Stromal cell of bone marrow (primary cell): Measurements from ENCODE around the gene ZNF629.

Experiments used
- DNase-seq: peaks from one replicate; pipeline ENCODE4 v3.0.0-alpha.2; 2012; ENCODE audit warnings: low read depth

The ZNF629 gene

GRCh38 chr16:30767767-30768465 is 19.1 kb downstream of the ZNF629 start:
- DNase-seq, result no peak

- DNase-seq, result no peak
Observed at GRCh38 chr16:30766933-30767284, 20.1 kb downstream of the ZNF629 start.

- DNase-seq, result no peak
Observed at GRCh38 chr16:30766206-30766932, 20.6 kb downstream of the ZNF629 start.

GRCh38 chr16:30764816-30765465 is 22.1 kb downstream of the ZNF629 start:
- DNase-seq, result no peak

GRCh38 chr16:30764086-30764485 is 22.9 kb downstream of the ZNF629 start:
- no peak for DNase-seq

- no peak for DNase-seq
Observed at GRCh38 chr16:30762991-30763725, 23.8 kb downstream of the ZNF629 start.

- peak; percentile 97 for DNase-seq
Observed at GRCh38 chr16:30761928-30762902, 24.8 kb downstream of the ZNF629 start, which contains the start of the genes CFAP119 and RNF40. CFAP119 (minus strand) TSS chr16:30762062; CDS start chr16:30761748, 314 bp downstream. RNF40 (plus strand) TSS chr16:30762322; CDS start chr16:30762546, 224 bp downstream.

- no peak for DNase-seq
Observed at GRCh38 chr16:30761427-30761927, 25.5 kb downstream of the ZNF629 start.

- DNase-seq, result no peak
Observed at GRCh38 chr16:30760577-30761426, 26.2 kb downstream of the ZNF629 start.

- DNase-seq, result no peak
Observed at GRCh38 chr16:30760001-30760559, 26.9 kb downstream of the ZNF629 start.

- DNase-seq, result no peak
Observed at GRCh38 chr16:30758988-30759491, 28.0 kb downstream of the ZNF629 start.

GRCh38 chr16:30757316-30757715 is 29.7 kb downstream of the ZNF629 start:
- no peak for DNase-seq

GRCh38 chr16:30756781-30757100 is 30.3 kb downstream of the ZNF629 start:
- DNase-seq, result no peak

- DNase-seq, result no peak
Observed at GRCh38 chr16:30755955-30756780, 30.8 kb downstream of the ZNF629 start.

- DNase-seq, result no peak
Observed at GRCh38 chr16:30753596-30753995, 33.4 kb downstream of the ZNF629 start.

GRCh38 chr16:30750876-30751465 is 36.0 kb downstream of the ZNF629 start:
- no peak for DNase-seq

GRCh38 chr16:30750201-30750600 is 36.8 kb downstream of the ZNF629 start:
- DNase-seq, result no peak
